GM12875 (cell line): ENCODE measurements around the gene RBKS.

Experiments
- H3K4me3 ChIP-seq: one replicate; pipeline ENCODE4 v1.5.1; 2011; ENCODE audit warnings: low read depth, low read length, control low read depth
- CTCF ChIP-seq: IDR thresholded peaks from 2 replicates; pipeline ENCODE4 v1.5.1; 2011; ENCODE audit warnings: low read depth, mild to moderate bottlenecking, control low read depth, inconsistent platforms, low read length, moderate library complexity, borderline replicate concordance; ENCODE audit not compliant: insufficient read depth

The RBKS gene

GRCh38 chr2:27849558-27850205 is 40.5 kb downstream of the RBKS start:
- TF ChIP-seq CTCF = no peak
- H3K4me3 ChIP-seq = no peak overlapping the region

- no peak overlapping the region for H3K4me3 ChIP-seq
- TF ChIP-seq CTCF = no peak
Observed at GRCh38 chr2:27847333-27847732, 42.9 kb downstream of the RBKS start.

- TF ChIP-seq CTCF = no peak
Observed at GRCh38 chr2:27844821-27845255, 45.3 kb downstream of the RBKS start.

GRCh38 chr2:27843992-27844391 is 46.2 kb downstream of the RBKS start:
- TF ChIP-seq CTCF = no peak
- no peak overlapping the region for H3K4me3 ChIP-seq

More at GRCh38 chr2:27844821-27845255, 45.3 kb downstream of the RBKS start:
- no peak overlapping the region for H3K4me3 ChIP-seq

GRCh38 chr2:27842894-27843293 is 47.3 kb downstream of the RBKS start:
- no peak for TF ChIP-seq CTCF
- H3K4me3 ChIP-seq = no peak overlapping the region

GRCh38 chr2:27839022-27839618 is 51.1 kb downstream of the RBKS start:
- TF ChIP-seq CTCF = no peak
- H3K4me3 ChIP-seq = no peak overlapping the region

GRCh38 chr2:27838502-27838901 is 51.7 kb downstream of the RBKS start:
- H3K4me3 ChIP-seq = no peak overlapping the region
- no peak for TF ChIP-seq CTCF
